GM10266 (cell line): Measurements from ENCODE around the gene LOXL3.

Experiments used
- DNase-seq: peaks from one replicate; pipeline ENCODE4 v3.0.0; 2012; ENCODE audit errors: extremely low spot score
- CTCF ChIP-seq: IDR thresholded peaks from 2 replicates; pipeline ENCODE4 v1.5.1; 2012; ENCODE audit warnings: mild to moderate bottlenecking, low read depth; ENCODE audit not compliant: control insufficient read depth, insufficient read depth; ENCODE audit errors: missing control alignments

Gene LOXL3

GRCh38 chr2:74537140-74537539 is 16.6 kb downstream of the LOXL3 start:
- no peak for TF ChIP-seq CTCF
- DNase-seq, result no peak

- TF ChIP-seq CTCF, result no peak
Measured at GRCh38 chr2:74536166-74536950, 17.4 kb downstream of the LOXL3 start.

GRCh38 chr2:74535440-74535965 is 18.2 kb downstream of the LOXL3 start:
- TF ChIP-seq CTCF, result no peak
- no peak for DNase-seq

More at GRCh38 chr2:74536166-74536950, 17.4 kb downstream of the LOXL3 start:
- no peak for DNase-seq

- no peak for DNase-seq
- TF ChIP-seq CTCF, result no peak
Measured at GRCh38 chr2:74534411-74534810, 19.3 kb downstream of the LOXL3 start.

- DNase-seq, result no peak
- TF ChIP-seq CTCF, result no peak
Measured at GRCh38 chr2:74533464-74533863, 20.3 kb downstream of the LOXL3 start.

GRCh38 chr2:74532222-74532621 is 21.5 kb downstream of the LOXL3 start:
- DNase-seq, result peak; percentile 49
- peak; percentile 55 for TF ChIP-seq CTCF

GRCh38 chr2:74531666-74532065 is 22.1 kb downstream of the LOXL3 start:
- TF ChIP-seq CTCF, result no peak
- no peak for DNase-seq
